Measurements from ENCODE around the gene ALDOA.
"Not testable (repeated sequence)": the region's sequence is repeated elsewhere in the genome, so short reads cannot be mapped to it uniquely, and the experiment has no call there.

Gene ALDOA

GRCh38 chr16:30065102-30065942, at the start of gene ALDOA:
Gene ALDOA, plus strand, starts transcription at chr16:30065760. Its CDS starts 1,138 bp downstream, at chr16:30066898.
- peak within 1 kb of the TSS; percentile 100 for H3K27ac ChIP-seq (ENCODE audit: low read depth, low read length)
- H3K9ac ChIP-seq (ENCODE audit: low read length) = peak within 1 kb of the TSS; percentile 96
- H3K4me3 ChIP-seq (ENCODE audit: low read depth in 1 of 2, low read length in 2 of 2) = peak within 1 kb of the TSS; percentile 76 to 94
- peaks cover 32% of the 10 kb centered on the region for H3K36me3 ChIP-seq (ENCODE audit: insufficient read depth, low read length)
- H3K9me3 ChIP-seq (ENCODE audit: low read length) = no peaks in the 10 kb centered on the region
- no peaks in the 10 kb centered on the region for H3K27me3 ChIP-seq (ENCODE audit: control insufficient read depth in 1 of 2, insufficient read depth in 2 of 2, low read length in 2 of 2)
- H3K4me1 ChIP-seq (ENCODE audit: insufficient read depth, low read length) = peaks cover 42% of the 10 kb centered on the region

GRCh38 chr16:30016555-30017276, 48.8 kb upstream of the ALDOA start:
- peaks cover 7 to 8% of the 10 kb centered on the region in 2 donors for H3K27me3 ChIP-seq (ENCODE audit: control insufficient read depth in 1 of 2, insufficient read depth in 2 of 2, low read length in 2 of 2)
- H3K9me3 ChIP-seq (ENCODE audit: low read length) = no peaks in the 10 kb centered on the region
- H3K4me3 ChIP-seq (ENCODE audit: low read depth in 1 of 2, low read length in 2 of 2) = no peak overlapping the region
- no peaks in the 10 kb centered on the region for H3K36me3 ChIP-seq (ENCODE audit: insufficient read depth, low read length)
- no peak overlapping the region for H3K27ac ChIP-seq (ENCODE audit: low read depth, low read length)
- H3K9ac ChIP-seq (ENCODE audit: low read length) = no peak overlapping the region
- H3K4me1 ChIP-seq (ENCODE audit: insufficient read depth, low read length) = peaks cover 6% of the 10 kb centered on the region

- H3K36me3 ChIP-seq (ENCODE audit: insufficient read depth, low read length) = no peaks in the 10 kb centered on the region
- H3K9ac ChIP-seq (ENCODE audit: low read length) = no peak overlapping the region
These were observed 48.3 kb upstream of the ALDOA start for GRCh38 chr16:30017277-30017656.

GRCh38 chr16:30017937-30018336, 47.6 kb upstream of the ALDOA start:
- H3K27ac ChIP-seq (ENCODE audit: low read depth, low read length); H3K4me1 ChIP-seq (ENCODE audit: insufficient read depth, low read length); H3K27me3 ChIP-seq (ENCODE audit: control insufficient read depth in 1 of 2, insufficient read depth in 2 of 2, low read length in 2 of 2); H3K4me3 ChIP-seq (ENCODE audit: low read depth in 1 of 2, low read length in 2 of 2); H3K36me3 ChIP-seq (ENCODE audit: insufficient read depth, low read length); H3K9me3 ChIP-seq (ENCODE audit: low read length); H3K9ac ChIP-seq (ENCODE audit: low read length): not testable (repeated sequence)

More at GRCh38 chr16:30017277-30017656, 48.3 kb upstream of the ALDOA start:
- Histone ChIP-seq H3K4me3 (ENCODE audit: low read depth in 1 of 2, low read length in 2 of 2) (no peak overlapping the region), H3K27me3 (ENCODE audit: control insufficient read depth in 1 of 2, insufficient read depth in 2 of 2, low read length in 2 of 2) (peaks cover 1 to 2% of the 10 kb centered on the region in 2 donors), H3K27ac (ENCODE audit: low read depth, low read length) (no peak overlapping the region), H3K9me3 (ENCODE audit: low read length) (no peaks in the 10 kb centered on the region), H3K4me1 (ENCODE audit: insufficient read depth, low read length) (peaks cover 8% of the 10 kb centered on the region)

- H3K4me1 ChIP-seq (ENCODE audit: insufficient read depth, low read length) = peaks cover 8% of the 10 kb centered on the region
- no peaks in the 10 kb centered on the region for H3K27me3 ChIP-seq (ENCODE audit: control insufficient read depth in 1 of 2, insufficient read depth in 2 of 2, low read length in 2 of 2)
- no peaks in the 10 kb centered on the region for H3K9me3 ChIP-seq (ENCODE audit: low read length)
- H3K36me3 ChIP-seq (ENCODE audit: insufficient read depth, low read length) = no peaks in the 10 kb centered on the region
- no peak overlapping the region for H3K27ac ChIP-seq (ENCODE audit: low read depth, low read length)
- no peak overlapping the region for H3K9ac ChIP-seq (ENCODE audit: low read length)
- H3K4me3 ChIP-seq (ENCODE audit: low read depth in 1 of 2, low read length in 2 of 2) = no peak overlapping the region
These were observed 46.8 kb upstream of the ALDOA start for GRCh38 chr16:30018731-30019158.

GRCh38 chr16:30022887-30023286, 42.7 kb upstream of the ALDOA start, which contains the start of gene C16orf92:
Gene C16orf92, plus strand, starts transcription at chr16:30023198. Its CDS starts 143 bp downstream, at chr16:30023341.
- H3K4me3 ChIP-seq (ENCODE audit: low read depth in 1 of 2, low read length in 2 of 2) = no peak within 1 kb of the TSS
- no peaks in the 10 kb centered on the region for H3K36me3 ChIP-seq (ENCODE audit: insufficient read depth, low read length)
- H3K27ac ChIP-seq (ENCODE audit: low read depth, low read length) = no peak within 1 kb of the TSS
- peaks cover 8% of the 10 kb centered on the region for H3K4me1 ChIP-seq (ENCODE audit: insufficient read depth, low read length)
- H3K9ac ChIP-seq (ENCODE audit: low read length) = no peak within 1 kb of the TSS
- no peaks in the 10 kb centered on the region for H3K9me3 ChIP-seq (ENCODE audit: low read length)
- H3K27me3 ChIP-seq (ENCODE audit: control insufficient read depth in 1 of 2, insufficient read depth in 2 of 2, low read length in 2 of 2) = peaks cover 0 to 21% of the 10 kb centered on the region in 2 donors

- Histone ChIP-seq H3K4me3 (ENCODE audit: low read depth in 1 of 2, low read length in 2 of 2) (no peak overlapping the region), H3K27ac (ENCODE audit: low read depth, low read length) (no peak overlapping the region), H3K36me3 (ENCODE audit: insufficient read depth, low read length) (no peaks in the 10 kb centered on the region), H3K27me3 (ENCODE audit: control insufficient read depth in 1 of 2, insufficient read depth in 2 of 2, low read length in 2 of 2) (peaks cover 0 to 23% of the 10 kb centered on the region in 2 donors), H3K4me1 (ENCODE audit: insufficient read depth, low read length) (peaks cover 8% of the 10 kb centered on the region), H3K9me3 (ENCODE audit: low read length) (no peaks in the 10 kb centered on the region), H3K9ac (ENCODE audit: low read length) (no peak overlapping the region)
These were observed 42.0 kb upstream of the ALDOA start for GRCh38 chr16:30023586-30023985.

- H3K27me3 ChIP-seq (ENCODE audit: control insufficient read depth in 1 of 2, insufficient read depth in 2 of 2, low read length in 2 of 2) = peaks cover 8 to 31% of the 10 kb centered on the region in 2 donors
These were observed 41.1 kb upstream of the ALDOA start for GRCh38 chr16:30024451-30024850.

GRCh38 chr16:30025156-30025555, 40.4 kb upstream of the ALDOA start:
- no peak overlapping the region for H3K27ac ChIP-seq (ENCODE audit: low read depth, low read length)
- no peak overlapping the region for H3K4me3 ChIP-seq (ENCODE audit: low read depth in 1 of 2, low read length in 2 of 2)
- no peak overlapping the region for H3K9ac ChIP-seq (ENCODE audit: low read length)
- peaks cover 10 to 38% of the 10 kb centered on the region in 2 donors for H3K27me3 ChIP-seq (ENCODE audit: control insufficient read depth in 1 of 2, insufficient read depth in 2 of 2, low read length in 2 of 2)
- H3K9me3 ChIP-seq (ENCODE audit: low read length) = no peaks in the 10 kb centered on the region
- no peaks in the 10 kb centered on the region for H3K36me3 ChIP-seq (ENCODE audit: insufficient read depth, low read length)
- H3K4me1 ChIP-seq (ENCODE audit: insufficient read depth, low read length) = peaks cover 8% of the 10 kb centered on the region

More at GRCh38 chr16:30024451-30024850, 41.1 kb upstream of the ALDOA start:
- Histone ChIP-seq H3K36me3 (ENCODE audit: insufficient read depth, low read length) (no peaks in the 10 kb centered on the region), H3K9me3 (ENCODE audit: low read length) (no peaks in the 10 kb centered on the region), H3K4me3 (ENCODE audit: low read depth in 1 of 2, low read length in 2 of 2) (no peak overlapping the region), H3K9ac (ENCODE audit: low read length) (no peak overlapping the region), H3K27ac (ENCODE audit: low read depth, low read length) (no peak overlapping the region), H3K4me1 (ENCODE audit: insufficient read depth, low read length) (peaks cover 8% of the 10 kb centered on the region)

GRCh38 chr16:30025574-30025973, 40.0 kb upstream of the ALDOA start:
- H3K9me3 ChIP-seq (ENCODE audit: low read length) = no peaks in the 10 kb centered on the region
- H3K36me3 ChIP-seq (ENCODE audit: insufficient read depth, low read length) = no peaks in the 10 kb centered on the region
- no peak overlapping the region for H3K4me3 ChIP-seq (ENCODE audit: low read depth in 1 of 2, low read length in 2 of 2)
- peaks cover 10 to 42% of the 10 kb centered on the region in 2 donors for H3K27me3 ChIP-seq (ENCODE audit: control insufficient read depth in 1 of 2, insufficient read depth in 2 of 2, low read length in 2 of 2)
- H3K27ac ChIP-seq (ENCODE audit: low read depth, low read length) = no peak overlapping the region
- H3K4me1 ChIP-seq (ENCODE audit: insufficient read depth, low read length) = peaks cover 8% of the 10 kb centered on the region
- no peak overlapping the region for H3K9ac ChIP-seq (ENCODE audit: low read length)

- Histone ChIP-seq H3K9me3 (ENCODE audit: low read length) (no peaks in the 10 kb centered on the region), H3K27ac (ENCODE audit: low read depth, low read length) (no peak overlapping the region), H3K4me3 (ENCODE audit: low read depth in 1 of 2, low read length in 2 of 2) (no peak overlapping the region), H3K4me1 (ENCODE audit: insufficient read depth, low read length) (peaks cover 4% of the 10 kb centered on the region), H3K27me3 (ENCODE audit: control insufficient read depth in 1 of 2, insufficient read depth in 2 of 2, low read length in 2 of 2) (peaks cover 14 to 51% of the 10 kb centered on the region in 2 donors), H3K36me3 (ENCODE audit: insufficient read depth, low read length) (no peaks in the 10 kb centered on the region), H3K9ac (ENCODE audit: low read length) (no peak overlapping the region)
These were observed 39.1 kb upstream of the ALDOA start for GRCh38 chr16:30026449-30026848.
